ENCODE measurements around the gene STX5. TPM values are rescaled to one million over a fixed set of nuclear protein-coding genes. Genes with fewer than 3 reads are reported as not detected.
"Not testable (repeated sequence)": the region's sequence is repeated elsewhere in the genome, so short reads cannot be mapped to it uniquely, and the experiment has no call there.

STX5 gene
- total RNA-seq, 2 experiments from 2014 or later: 34.1 to 41.0 TPM

- POLR2A ChIA-PET: interaction anchor here (1.0 kb wide), 1 partner anchor 136 kb away, joined by 3 read pairs; no protein-coding TSS in a partner anchor
- H3K27me3 Mint-ChIP-seq; H3K9me3 Mint-ChIP-seq; DNase-seq; H3K27ac Mint-ChIP-seq; H3K36me3 Mint-ChIP-seq (ENCODE audit: low read depth); H3K4me3 Mint-ChIP-seq: not testable (repeated sequence)
- CTCF ChIA-PET: interaction anchor here (0.6 to 5.6 kb wide), 10 partner anchors 11 to 1856 kb away, joined by 3 to 35 read pairs (median 3); partner anchors contain the start of genes SLC3A2 and TMEM179B
- peaks cover 52% of the 10 kb centered on the region for H3K4me1 Mint-ChIP-seq
Observed at GRCh38 chr11:62861564-62862192, 29.8 kb upstream of the STX5 start.

DNA sequence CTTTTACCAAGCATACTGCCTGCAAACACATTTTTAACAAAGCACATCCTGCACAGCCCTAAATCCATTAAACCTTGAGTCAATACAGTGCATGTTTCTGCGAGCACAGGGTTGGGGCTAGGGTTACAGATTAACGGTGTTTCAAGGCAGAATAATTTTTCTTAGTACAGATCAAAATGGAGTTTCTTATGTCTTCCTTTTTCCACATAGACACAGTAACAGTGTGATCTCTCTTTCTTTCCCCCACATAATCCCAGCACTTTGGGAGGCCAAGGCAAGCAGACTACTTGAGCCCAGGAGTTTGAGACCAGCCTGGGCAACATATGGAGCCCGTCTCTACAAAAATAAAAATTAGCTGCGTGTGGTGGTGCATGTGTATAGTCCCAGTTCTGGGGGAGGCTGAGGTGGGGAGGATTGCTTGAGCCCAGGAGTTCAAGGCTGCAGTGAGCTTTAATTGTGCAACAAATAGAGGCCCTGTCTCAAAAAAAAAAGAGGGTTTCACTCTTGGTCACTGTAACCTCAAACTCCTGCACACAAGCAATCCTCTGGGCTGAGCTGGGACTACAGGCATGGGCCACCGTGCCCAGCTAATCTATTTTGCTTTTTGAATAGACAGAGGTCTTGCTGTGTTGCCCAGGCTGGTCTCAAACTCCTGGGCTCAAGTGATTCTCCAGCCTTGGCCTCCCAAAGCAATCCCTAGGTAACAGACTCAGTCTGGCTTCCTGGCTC, 29.1 kb upstream of the STX5 start:
- H3K27ac Mint-ChIP-seq: peak overlapping the region; percentile 74
- peaks cover 57% of the 10 kb centered on the region for H3K4me1 Mint-ChIP-seq
- no peak overlapping the region for H3K4me3 Mint-ChIP-seq
- DNase-seq: no peak
- ChIA-PET CTCF (interaction anchor here (0.6 to 5.6 kb wide), 9 partner anchors 10 to 1049 kb away, joined by 3 to 35 read pairs (median 3); partner anchors contain the start of genes SLC3A2 and TMEM179B), POLR2A (interaction anchor here (0.6 to 1.0 kb wide), 2 partner anchors 76 to 135 kb away, joined by 3 to 4 read pairs; no protein-coding TSS in a partner anchor)
- no peaks in the 10 kb centered on the region for H3K27me3 Mint-ChIP-seq
- H3K9me3 Mint-ChIP-seq: no peaks in the 10 kb centered on the region
- peaks cover 3% of the 10 kb centered on the region for H3K36me3 Mint-ChIP-seq (ENCODE audit: low read depth)

- Mint-ChIP-seq H3K27ac (peak overlapping the region; percentile 19), H3K4me1 (peaks cover 61% of the 10 kb centered on the region), H3K36me3 (ENCODE audit: low read depth) (peaks cover 15% of the 10 kb centered on the region)
- H3K4me3 Mint-ChIP-seq, POLR2A ChIA-PET, H3K9me3 Mint-ChIP-seq, DNase-seq, CTCF ChIA-PET, H3K27me3 Mint-ChIP-seq: not testable (repeated sequence)
Observed at GRCh38 chr11:62859281-62859703, 27.4 kb upstream of the STX5 start.

DNA sequence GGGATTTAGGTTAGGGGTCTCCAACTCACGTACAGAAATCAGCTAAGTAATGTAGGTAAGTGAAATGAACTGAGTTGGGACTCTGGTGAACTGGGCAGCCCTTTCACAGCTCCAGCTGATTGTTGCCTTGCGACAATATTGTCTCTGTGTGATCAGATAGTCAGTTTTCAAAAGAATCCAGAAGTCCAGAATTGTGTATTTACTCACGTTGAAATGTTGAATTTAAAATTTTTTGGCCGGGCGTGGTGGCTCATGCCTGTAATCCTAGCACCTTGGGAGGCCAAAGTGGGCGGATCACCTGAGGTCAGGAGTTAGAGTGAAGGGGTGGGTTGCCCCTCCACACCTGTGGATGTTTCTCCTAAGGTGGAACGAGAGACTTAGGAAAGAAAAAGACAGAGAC, 26.4 kb upstream of the STX5 start:
- H3K27me3 Mint-ChIP-seq: no peaks in the 10 kb centered on the region
- H3K9me3 Mint-ChIP-seq: no peaks in the 10 kb centered on the region
- H3K36me3 Mint-ChIP-seq (ENCODE audit: low read depth): peaks cover 26% of the 10 kb centered on the region
- H3K27ac Mint-ChIP-seq: peak overlapping the region; percentile 6
- DNase-seq: no peak
- peak overlapping the region; percentile 59 for H3K4me3 Mint-ChIP-seq
- H3K4me1 Mint-ChIP-seq: peaks cover 66% of the 10 kb centered on the region
- CTCF ChIA-PET: interaction anchor here (1.1 to 1.4 kb wide), 3 partner anchors 23 to 72 kb away, joined by 3 to 7 read pairs (median 4); partner anchors contain the start of genes SLC3A2 and STX5
- POLR2A ChIA-PET: interaction anchor here (5.1 kb wide), 1 partner anchor 18 kb away, joined by 58 read pairs; the partner anchor contains the start of gene WDR74

DNA sequence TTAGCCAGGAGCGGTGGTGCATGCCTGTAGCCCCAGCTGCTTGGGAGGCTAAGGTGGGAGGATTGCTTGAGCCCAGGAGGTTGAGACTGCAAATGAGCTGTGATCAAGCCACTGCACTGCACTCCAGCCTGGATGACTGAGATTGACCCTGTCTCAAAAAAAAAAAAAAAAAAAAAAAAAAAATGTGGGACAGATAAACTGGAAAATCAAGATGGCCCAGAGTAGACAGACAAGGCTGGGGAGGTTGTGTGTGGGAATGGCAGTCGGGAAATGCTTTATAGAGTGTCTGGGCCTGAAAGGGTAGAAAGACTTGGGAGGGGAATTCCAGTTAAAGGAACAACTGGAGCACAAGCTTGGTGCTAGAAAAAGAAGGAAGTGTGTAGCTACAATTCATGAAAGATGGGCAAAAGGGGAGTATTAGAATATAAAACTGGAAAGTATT, 25.7 kb upstream of the STX5 start:
- no peaks in the 10 kb centered on the region for H3K9me3 Mint-ChIP-seq
- peaks cover 68% of the 10 kb centered on the region for H3K4me1 Mint-ChIP-seq
- ChIA-PET POLR2A (interaction anchor here (5.1 kb wide), 1 partner anchor 17 kb away, joined by 58 read pairs; the partner anchor contains the start of gene WDR74), CTCF (interaction anchor here (1.0 to 1.4 kb wide), 4 partner anchors 12 to 71 kb away, joined by 3 to 7 read pairs (median 4); partner anchors contain the start of genes SLC3A2 and STX5)
- peaks cover 32% of the 10 kb centered on the region for H3K36me3 Mint-ChIP-seq (ENCODE audit: low read depth)
- H3K4me3 Mint-ChIP-seq: peak overlapping the region; percentile 95
- H3K27me3 Mint-ChIP-seq: no peaks in the 10 kb centered on the region
- H3K27ac Mint-ChIP-seq: peak overlapping the region; percentile 57
- no peak for DNase-seq

- H3K9me3 Mint-ChIP-seq: no peaks in the 10 kb centered on the region
- DNase-seq: peak; percentile 26
- peaks cover 44% of the 10 kb centered on the region for H3K36me3 Mint-ChIP-seq (ENCODE audit: low read depth)
- peak overlapping the region; percentile 95 for H3K4me3 Mint-ChIP-seq
- peak overlapping the region; percentile 99 for H3K27ac Mint-ChIP-seq
- ChIA-PET CTCF (interaction anchor here (0.6 to 3.6 kb wide), 11 partner anchors 8 to 431 kb away, joined by 3 to 34 read pairs (median 4); partner anchors contain the start of genes SLC3A2, TAF6L, TMEM179B and ZBTB3), POLR2A (interaction anchor here (0.6 to 5.1 kb wide), 6 partner anchors 9 to 283 kb away, joined by 3 to 58 read pairs (median 5); partner anchors contain the start of genes C11orf98, EEF1G, SLC3A2 and WDR74)
- peaks cover 69% of the 10 kb centered on the region for H3K4me1 Mint-ChIP-seq
- H3K27me3 Mint-ChIP-seq: no peaks in the 10 kb centered on the region
Observed at GRCh38 chr11:62856333-62856895, 24.6 kb upstream of the STX5 start.

GRCh38 chr11:62855571-62856332, 23.9 kb upstream of the STX5 start:
- Mint-ChIP-seq H3K9me3 (no peaks in the 10 kb centered on the region), H3K4me3 (peak overlapping the region; percentile 95), H3K36me3 (ENCODE audit: low read depth) (peaks cover 44% of the 10 kb centered on the region), H3K27ac (peak overlapping the region; percentile 99), H3K4me1 (peaks cover 65% of the 10 kb centered on the region), H3K27me3 (no peaks in the 10 kb centered on the region)
- ChIA-PET POLR2A (interaction anchor here (0.6 to 5.1 kb wide), 9 partner anchors 9 to 282 kb away, joined by 3 to 58 read pairs (median 4); partner anchors contain the start of genes C11orf98, EEF1G, SLC3A2 and WDR74), CTCF (interaction anchor here (0.6 to 3.6 kb wide), 13 partner anchors 8 to 431 kb away, joined by 3 to 34 read pairs (median 4); partner anchors contain the start of genes SLC3A2, TAF6L, TMEM179B and ZBTB3)
- peak; percentile 98 for DNase-seq

DNA sequence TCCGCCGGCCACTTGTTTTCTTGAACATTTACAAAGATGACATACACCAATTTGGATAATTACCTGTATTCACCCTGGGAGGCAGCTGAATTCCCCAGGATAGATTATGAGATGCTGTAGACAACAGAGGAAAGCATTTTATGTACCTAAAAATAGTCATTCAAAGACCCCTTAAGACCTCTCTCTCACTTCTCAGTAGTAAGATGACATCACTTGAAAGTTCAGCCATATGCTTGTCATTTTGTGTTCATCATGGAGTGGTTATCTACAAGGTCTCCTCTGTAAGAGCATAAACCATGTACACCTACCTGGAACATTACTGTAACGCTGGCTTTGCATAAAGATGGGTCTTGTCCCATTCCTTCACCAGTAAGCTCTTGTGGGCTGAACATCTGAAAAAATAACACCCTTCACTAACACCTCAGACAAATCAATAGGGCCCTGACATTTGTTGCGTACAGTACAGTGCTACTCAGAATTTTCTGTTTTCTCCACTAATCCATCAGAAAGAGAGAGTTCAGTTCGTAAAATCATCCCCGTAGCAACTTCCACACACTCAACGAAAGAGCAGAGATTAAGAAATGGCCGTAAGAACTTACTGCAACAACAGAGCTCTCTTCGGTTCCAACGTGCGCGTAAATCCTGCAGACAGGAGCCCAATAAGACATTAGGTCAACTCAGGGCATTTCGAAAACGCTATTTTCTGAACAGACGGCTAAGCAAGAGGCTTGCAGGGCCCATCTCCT, 23.1 kb upstream of the STX5 start:
- DNase-seq: no peak
- Mint-ChIP-seq H3K36me3 (ENCODE audit: low read depth) (peaks cover 44% of the 10 kb centered on the region), H3K4me3 (peak overlapping the region; percentile 95), H3K4me1 (peaks cover 63% of the 10 kb centered on the region), H3K27me3 (no peaks in the 10 kb centered on the region), H3K27ac (peak overlapping the region; percentile 99), H3K9me3 (no peaks in the 10 kb centered on the region)
- ChIA-PET CTCF (interaction anchor here (0.6 to 3.6 kb wide), 12 partner anchors 9 to 190 kb away, joined by 3 to 34 read pairs (median 4); partner anchors contain the start of genes C11orf98, CSKMT, SLC3A2 and TEX54), POLR2A (interaction anchor here (0.6 to 5.1 kb wide), 7 partner anchors 15 to 281 kb away, joined by 3 to 58 read pairs (median 4); partner anchors contain the start of genes C11orf98, EEF1G, SLC3A2 and WDR74)

GRCh38 chr11:62854013-62854824, 22.4 kb upstream of the STX5 start:
- Mint-ChIP-seq H3K36me3 (ENCODE audit: low read depth) (peaks cover 44% of the 10 kb centered on the region), H3K9me3 (no peaks in the 10 kb centered on the region), H3K4me1 (peaks cover 58% of the 10 kb centered on the region), H3K27ac (peak overlapping the region; percentile 99), H3K4me3 (peak overlapping the region; percentile 95), H3K27me3 (no peaks in the 10 kb centered on the region)
- ChIA-PET CTCF (interaction anchor here (0.6 to 3.6 kb wide), 13 partner anchors 13 to 280 kb away, joined by 3 to 34 read pairs (median 3); partner anchors contain the start of genes C11orf98, CSKMT, SLC3A2 and TAF6L), POLR2A (interaction anchor here (0.6 to 5.1 kb wide), 6 partner anchors 14 to 255 kb away, joined by 3 to 58 read pairs (median 3); partner anchors contain the start of genes LBHD1, SLC3A2, UQCC3 and WDR74)
- no peak for DNase-seq

DNA sequence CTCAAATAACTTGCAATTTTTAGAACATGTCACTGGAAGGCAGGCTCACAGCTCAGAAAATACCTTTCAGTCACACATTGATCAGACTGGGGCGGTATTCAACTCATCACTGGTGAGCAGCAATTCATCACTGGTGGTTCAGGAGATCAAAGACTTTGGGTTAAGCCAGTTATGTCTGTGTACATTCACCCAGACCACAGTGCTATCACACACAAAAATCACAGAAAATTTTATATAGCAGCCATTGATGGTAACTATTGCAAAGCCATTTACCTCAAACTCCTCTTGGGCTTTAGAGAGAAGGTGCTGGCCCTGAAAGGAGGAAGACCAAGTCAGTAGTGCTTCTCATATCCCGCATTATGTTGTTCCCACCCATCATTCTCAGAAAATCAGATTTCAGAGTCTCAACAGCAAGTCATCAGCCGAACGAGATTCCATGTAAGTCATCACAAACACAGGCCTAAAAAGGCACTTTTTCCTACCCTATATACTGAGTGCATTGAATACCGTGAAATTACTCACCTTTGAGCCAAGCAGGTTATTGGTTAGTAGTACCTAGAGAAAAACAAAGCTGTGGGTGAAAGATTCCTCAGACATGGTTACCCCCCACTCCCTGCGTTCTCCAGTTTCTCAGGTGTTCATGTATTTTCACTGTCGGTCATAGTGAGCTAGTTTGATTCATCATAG, 21.6 kb upstream of the STX5 start:
- Mint-ChIP-seq H3K27ac (peak overlapping the region; percentile 99), H3K9me3 (no peaks in the 10 kb centered on the region), H3K4me3 (peak overlapping the region; percentile 95), H3K4me1 (peaks cover 54% of the 10 kb centered on the region), H3K36me3 (ENCODE audit: low read depth) (peaks cover 46% of the 10 kb centered on the region), H3K27me3 (no peaks in the 10 kb centered on the region)
- DNase-seq: peak; percentile 40
- ChIA-PET CTCF (interaction anchor here (0.6 to 3.6 kb wide), 10 partner anchors 13 to 1338 kb away, joined by 3 to 34 read pairs (median 3); partner anchors contain the start of genes C11orf98, CSKMT, SLC3A2 and TAF6L), POLR2A (interaction anchor here (0.7 to 5.1 kb wide), 4 partner anchors 13 to 184 kb away, joined by 3 to 58 read pairs (median 3); partner anchors contain the start of genes LBHD1, UQCC3 and WDR74)

Measured in activated CD4-positive, alpha-beta T cell treated with anti-CD3 and anti-CD28 coated beads, Interleukin-2, amount 10 ng/mL, durations not matched to agents 7 days and 5 days (primary cell).